Activated CD4-positive, alpha-beta memory T cell treated with anti-CD3 and anti-CD28 coated beads for 36 hours (primary cell): ENCODE results near the gene KDM7A. TPM values are rescaled to one million over a fixed set of nuclear protein-coding genes. Genes with fewer than 3 reads are reported as not detected.
"Not testable (repeated sequence)": the region's sequence is repeated elsewhere in the genome, so short reads cannot be mapped to it uniquely, and the experiment has no call there.

Source experiments
- CTCF ChIA-PET: fragments of 350-600 bp; sonication (Branson Sonifier 250); formaldehyde crosslinking; loops from one replicate; lab custom pipeline; 2021; ENCODE audit warnings: antibody characterized with exemption, inconsistent platforms; lab: Charles Lee
- POLR2A ChIA-PET: fragments of 350-600 bp; sonication (Branson Sonifier 250); formaldehyde crosslinking; loops from one replicate; lab custom pipeline; 2021; ENCODE audit warnings: antibody characterized with exemption; lab: Charles Lee
- DNase-seq: peaks from one replicate; pipeline ENCODE4 v3.0.0-alpha.2; 2020
- H3K27ac Mint-ChIP-seq: one replicate; pipeline ENCODE4 v1.8.0; 2021; ENCODE audit warnings: mixed read lengths
- H3K27me3 Mint-ChIP-seq: one replicate; pipeline ENCODE4 v1.8.0; 2021; ENCODE audit warnings: mixed read lengths
- H3K36me3 Mint-ChIP-seq: one replicate; pipeline ENCODE4 v1.8.0; 2021; ENCODE audit warnings: mixed read lengths
- H3K4me1 Mint-ChIP-seq: one replicate; pipeline ENCODE4 v1.8.0; 2021; ENCODE audit warnings: low read depth, mixed read lengths
- H3K4me3 Mint-ChIP-seq: one replicate; pipeline ENCODE4 v1.8.0; 2021; ENCODE audit warnings: mild to moderate bottlenecking, mixed read lengths
- H3K9me3 Mint-ChIP-seq: one replicate; pipeline ENCODE4 v1.8.0; 2021; ENCODE audit warnings: mixed read lengths
- intact Hi-C: fragments of 100-400 bp; cut with micrococcal nuclease; formaldehyde crosslinking; loops from one replicate; pipeline ENCODE4 v1.15.1; 2023
- total RNA-seq, 2 experiments: library from RNA; stranded (reverse); gene quantifications; one replicate each; pipeline ENCODE4 v1.2.3, GENCODE V29; 2021

The KDM7A gene
- total RNA-seq, 2 experiments from 2014 or later = 23.4 to 24.5 TPM

GRCh38 chr7:140122965-140123364, 53.8 kb downstream of the KDM7A start:
- ChIA-PET POLR2A (no interaction called here), CTCF (interaction anchor here (1.5 kb wide), 1 partner anchor 182 kb away, joined by 4 read pairs; no protein-coding TSS in a partner anchor)
- H3K9me3 Mint-ChIP-seq = no peaks in the 10 kb centered on the region
- H3K4me3 Mint-ChIP-seq = no peak overlapping the region
- peaks cover 30% of the 10 kb centered on the region for H3K36me3 Mint-ChIP-seq
- intact Hi-C loops = no loop called here
- H3K4me1 Mint-ChIP-seq = peaks cover 12% of the 10 kb centered on the region
- H3K27ac Mint-ChIP-seq = no peak overlapping the region
- H3K27me3 Mint-ChIP-seq = no peaks in the 10 kb centered on the region
- DNase-seq = no peak

GRCh38 chr7:140121326-140121725, 55.5 kb downstream of the KDM7A start:
- Mint-ChIP-seq H3K36me3 (peaks cover 29% of the 10 kb centered on the region), H3K4me3 (no peak overlapping the region), H3K4me1 (peaks cover 9% of the 10 kb centered on the region), H3K27ac (no peak overlapping the region), H3K9me3 (no peaks in the 10 kb centered on the region), H3K27me3 (no peaks in the 10 kb centered on the region)
- CTCF ChIA-PET = interaction anchor here (0.6 kb wide), 1 partner anchor 12 kb away, joined by 3 read pairs; no protein-coding TSS in a partner anchor
- no peak for DNase-seq
- intact Hi-C loops = no loop called here
- POLR2A ChIA-PET = no interaction called here

- CTCF ChIA-PET, H3K27ac Mint-ChIP-seq, intact Hi-C loops, H3K27me3 Mint-ChIP-seq, H3K4me3 Mint-ChIP-seq, H3K9me3 Mint-ChIP-seq, H3K4me1 Mint-ChIP-seq, DNase-seq, POLR2A ChIA-PET: not testable (repeated sequence)
- H3K36me3 Mint-ChIP-seq = peaks cover 42% of the 10 kb centered on the region
Observed at GRCh38 chr7:140114817-140115216, 62.0 kb downstream of the KDM7A start.

- intact Hi-C loops, H3K4me1 Mint-ChIP-seq, H3K27ac Mint-ChIP-seq, H3K9me3 Mint-ChIP-seq, CTCF ChIA-PET, DNase-seq, H3K27me3 Mint-ChIP-seq, H3K4me3 Mint-ChIP-seq: not testable (repeated sequence)
- peaks cover 53% of the 10 kb centered on the region for H3K36me3 Mint-ChIP-seq
- POLR2A ChIA-PET = interaction anchor here (0.6 kb wide), 1 partner anchor 523 kb away, joined by 3 read pairs; no protein-coding TSS in a partner anchor
Observed at GRCh38 chr7:140108777-140109176, 68.0 kb downstream of the KDM7A start.

GRCh38 chr7:140096459-140096858, 80.3 kb downstream of the KDM7A start:
- Mint-ChIP-seq H3K27me3 (no peaks in the 10 kb centered on the region), H3K4me1 (no peaks in the 10 kb centered on the region), H3K36me3 (peaks cover 55% of the 10 kb centered on the region), H3K9me3 (no peaks in the 10 kb centered on the region), H3K27ac (no peak overlapping the region), H3K4me3 (no peak overlapping the region)
- CTCF ChIA-PET = no interaction called here
- intact Hi-C loops = no loop called here
- POLR2A ChIA-PET = no interaction called here
- no peak for DNase-seq

GRCh38 chr7:140093375-140093774, 83.4 kb downstream of the KDM7A start:
- Mint-ChIP-seq H3K27ac (no peak overlapping the region), H3K36me3 (peaks cover 51% of the 10 kb centered on the region), H3K9me3 (no peaks in the 10 kb centered on the region), H3K4me3 (no peak overlapping the region), H3K4me1 (no peaks in the 10 kb centered on the region), H3K27me3 (no peaks in the 10 kb centered on the region)
- intact Hi-C loops = no loop called here
- POLR2A ChIA-PET = no interaction called here
- no peak for DNase-seq
- CTCF ChIA-PET = no interaction called here

- H3K36me3 Mint-ChIP-seq = peaks cover 3% of the 10 kb centered on the region
- no peaks in the 10 kb centered on the region for H3K27me3 Mint-ChIP-seq
- POLR2A ChIA-PET = no interaction called here
- no peak overlapping the region for H3K4me3 Mint-ChIP-seq
- DNase-seq = no peak
- peaks cover 23% of the 10 kb centered on the region for H3K4me1 Mint-ChIP-seq
- no peaks in the 10 kb centered on the region for H3K9me3 Mint-ChIP-seq
- no peak overlapping the region for H3K27ac Mint-ChIP-seq
- CTCF ChIA-PET = no interaction called here
- intact Hi-C loops = loop anchor here (2.0 to 5.0 kb wide), 2 partner anchors 25 to 92 kb away; partner anchors contain the start of gene KDM7A
Observed at GRCh38 chr7:140085447-140085846, 91.3 kb downstream of the KDM7A start.

GRCh38 chr7:140084972-140085371, 91.8 kb downstream of the KDM7A start:
- ChIA-PET CTCF (no interaction called here), POLR2A (no interaction called here)
- Mint-ChIP-seq H3K9me3 (no peaks in the 10 kb centered on the region), H3K27ac (peak overlapping the region; percentile 26), H3K4me1 (peaks cover 23% of the 10 kb centered on the region), H3K4me3 (no peak overlapping the region), H3K36me3 (peaks cover under 1% of the 10 kb centered on the region), H3K27me3 (no peaks in the 10 kb centered on the region)
- DNase-seq = peak; percentile 71
- intact Hi-C loops = loop anchor here (2.0 to 5.0 kb wide), 2 partner anchors 24 to 92 kb away; partner anchors contain the start of gene KDM7A

GRCh38 chr7:140084142-140084655, 92.6 kb downstream of the KDM7A start:
- H3K9me3 Mint-ChIP-seq = no peaks in the 10 kb centered on the region
- POLR2A ChIA-PET = interaction anchor here (0.6 kb wide), 1 partner anchor 237 kb away, joined by 3 read pairs; no protein-coding TSS in a partner anchor
- intact Hi-C loops = loop anchor here (2.0 kb wide), 1 partner anchor 23 kb away; no protein-coding TSS in a partner anchor

GRCh38 chr7:140082770-140083169, 94.0 kb downstream of the KDM7A start:
- no peak for DNase-seq
- ChIA-PET CTCF (no interaction called here), POLR2A (interaction anchor here (0.6 kb wide), 1 partner anchor 71 kb away, joined by 3 read pairs; no protein-coding TSS in a partner anchor)
- Mint-ChIP-seq H3K9me3 (no peaks in the 10 kb centered on the region), H3K27ac (no peak overlapping the region), H3K36me3 (no peaks in the 10 kb centered on the region), H3K4me3 (no peak overlapping the region), H3K4me1 (peaks cover 23% of the 10 kb centered on the region), H3K27me3 (no peaks in the 10 kb centered on the region)
- intact Hi-C loops = no loop called here

More at GRCh38 chr7:140084142-140084655, 92.6 kb downstream of the KDM7A start:
- Mint-ChIP-seq H3K4me1 (peaks cover 23% of the 10 kb centered on the region), H3K27me3 (no peaks in the 10 kb centered on the region), H3K4me3 (no peak overlapping the region), H3K27ac (peak overlapping the region; percentile 33), H3K36me3 (no peaks in the 10 kb centered on the region)
- CTCF ChIA-PET = no interaction called here
- no peak for DNase-seq

GRCh38 chr7:140081774-140082425, 94.9 kb downstream of the KDM7A start:
- H3K27me3 Mint-ChIP-seq = no peaks in the 10 kb centered on the region
- H3K4me3 Mint-ChIP-seq = no peak overlapping the region
- no peak for DNase-seq
- ChIA-PET POLR2A (no interaction called here), CTCF (no interaction called here)
- H3K36me3 Mint-ChIP-seq = no peaks in the 10 kb centered on the region
- H3K4me1 Mint-ChIP-seq = peaks cover 23% of the 10 kb centered on the region
- intact Hi-C loops = no loop called here
- H3K9me3 Mint-ChIP-seq = no peaks in the 10 kb centered on the region
- H3K27ac Mint-ChIP-seq = no peak overlapping the region

GRCh38 chr7:140080919-140081318, 95.9 kb downstream of the KDM7A start:
- Mint-ChIP-seq H3K27ac (no peak overlapping the region), H3K4me1 (peaks cover 21% of the 10 kb centered on the region), H3K36me3 (no peaks in the 10 kb centered on the region), H3K9me3 (no peaks in the 10 kb centered on the region), H3K4me3 (no peak overlapping the region), H3K27me3 (no peaks in the 10 kb centered on the region)
- ChIA-PET POLR2A (interaction anchor here (0.7 kb wide), 1 partner anchor 17 kb away, joined by 3 read pairs; no protein-coding TSS in a partner anchor), CTCF (no interaction called here)
- DNase-seq = no peak
- intact Hi-C loops = no loop called here
